HCT116 (cell line): ENCODE results near the gene OCSTAMP. TPM values are rescaled to one million over a fixed set of nuclear protein-coding genes. Genes with fewer than 3 reads are reported as not detected.

ENCODE experiments used
- ATAC-seq: fragments of 200-7000 bp; cut with Tn5 transposase; 2 replicates; pipeline ENCODE4 v1.9.1; 2020; ENCODE audit warnings: mild to moderate bottlenecking, moderate library complexity
- BruUV-seq: library from RNA; stranded (reverse); fragments of 400-500 nt; replicated peaks from 2 replicates; lab custom pipeline; 2021; lab: Mats Ljungman, UMichigan
- CTCF ChIA-PET: fragments of 300-600 bp; sonication (Branson Sonifier 250); formaldehyde crosslinking; loops from one replicate; lab custom pipeline; 2021; ENCODE audit warnings: antibody characterized with exemption; lab: Charles Lee
- POLR2A ChIA-PET: fragments of 300-600, 350-600 bp; sonication (Branson Sonifier 250); formaldehyde crosslinking; loops from one replicate; lab custom pipeline; 2021; ENCODE audit warnings: antibody characterized with exemption; lab: Charles Lee
- RAD21 ChIA-PET, 2 experiments: fragments of 300-600 bp; sonication (Branson Sonifier 250); formaldehyde crosslinking; loops; one replicate each; lab custom pipeline; 2023; ENCODE audit warnings: low total read pairs in 2 of 2; ENCODE audit not compliant: uncharacterized antibody in 2 of 2, unreplicated experiment in 2 of 2, low non-redundant PET in 1 of 2; lab: Charles Lee
- DNase-seq: peaks from one replicate; pipeline ENCODE4 v3.0.0-alpha.2; 2010; ENCODE audit warnings: low read depth, low spot score
- H2AFZ ChIP-seq: fragments of 200-600 bp; shearing (Covaris generic), sonication (generic); 2 replicates; pipeline ENCODE4 v1.6.1; 2017; ENCODE audit warnings: low read depth, mixed run types, mixed read lengths, antibody characterized with exemption, low read length; ENCODE audit not compliant: poor library complexity, severe bottlenecking
- H3K27ac ChIP-seq: 2 replicates; pipeline ENCODE4 v1.5.1; 2012; ENCODE audit warnings: low read depth, low read length
- H3K27me3 ChIP-seq: fragments of 200-600 bp; sonication (generic); 2 replicates; pipeline ENCODE4 v1.6.1; 2016; ENCODE audit warnings: mixed run types, low read length, mixed read lengths; ENCODE audit not compliant: insufficient read depth
- H3K36me3 ChIP-seq, 2 experiments: fragments of 200-500 bp in 1 of 2; fragments of 200-600 bp in 1 of 2; sonication (Bioruptor generic) in 1 of 2; sonication (generic) in 1 of 2; 2 replicates each; pipeline versions ENCODE4 v1.5.1 to v1.6.1; 2014 to 2016; ENCODE audit warnings: low read length in 2 of 2, inconsistent platforms in 1 of 2, mixed read lengths in 1 of 2, mixed run types in 1 of 2; ENCODE audit not compliant: insufficient read depth in 2 of 2, control insufficient read depth in 1 of 2
- H3K4me1 ChIP-seq, 2 experiments: fragments of 200-600 bp in 1 of 2; sonication (generic) in 1 of 2; 2 replicates each; pipeline versions ENCODE4 v1.5.1 to v1.6.1; 2012 to 2017; ENCODE audit warnings: low read length in 2 of 2, inconsistent platforms in 1 of 2, mild to moderate bottlenecking in 1 of 2, mixed read lengths in 1 of 2, mixed run types in 1 of 2, moderate library complexity in 1 of 2; ENCODE audit not compliant: insufficient read depth in 2 of 2, control insufficient read depth in 1 of 2
- H3K4me2 ChIP-seq: fragments of 200-600 bp; sonication (generic); 2 replicates; pipeline ENCODE4 v1.6.1; 2017; ENCODE audit warnings: mixed run types, low read length, mixed read lengths
- H3K4me3 ChIP-seq, 2 experiments: fragments of 200-600 bp in 1 of 2; sonication (generic) in 1 of 2; replicated peaks in 1 of 2; 2 replicates each; pipeline ENCODE4 v1.5.1; 2011 to 2016; ENCODE audit warnings: low read length in 2 of 2, control low read depth in 1 of 2, low read depth in 1 of 2, mild to moderate bottlenecking in 1 of 2, mixed read lengths in 1 of 2, mixed run types in 1 of 2
- H3K79me2 ChIP-seq: fragments of 200-600 bp; sonication (generic); 2 replicates; pipeline ENCODE4 v1.6.1; 2017; ENCODE audit warnings: mild to moderate bottlenecking, mixed run types, low read length, moderate library complexity, mixed read lengths; ENCODE audit not compliant: insufficient read depth
- H3K9ac ChIP-seq: fragments of 200-600 bp; sonication (generic); 2 replicates; pipeline ENCODE4 v1.6.1; 2016; ENCODE audit warnings: low read length, mixed read lengths
- H3K9me2 ChIP-seq: fragments of 200-600 bp; sonication (generic), shearing (Covaris generic); 2 replicates; pipeline ENCODE4 v1.6.1; 2017; ENCODE audit warnings: mixed run types, mild to moderate bottlenecking, moderate library complexity; ENCODE audit not compliant: insufficient read depth
- H3K9me3 ChIP-seq, 2 experiments: fragments of 200-500 bp in 1 of 2; fragments of 200-600 bp in 1 of 2; sonication (Bioruptor generic) in 1 of 2; sonication (generic) in 1 of 2; 2 replicates each; pipeline ENCODE4 v1.6.1; 2014 to 2017; ENCODE audit warnings: low read length in 2 of 2, mixed read lengths in 2 of 2, inconsistent platforms in 1 of 2, low read depth in 1 of 2, mild to moderate bottlenecking in 1 of 2, mixed run types in 1 of 2, moderate library complexity in 1 of 2; ENCODE audit not compliant: control insufficient read depth in 1 of 2, insufficient read depth in 1 of 2
- H4K20me1 ChIP-seq: fragments of 200-600 bp; sonication (generic), shearing (Covaris generic); 2 replicates; pipeline ENCODE4 v1.6.1; 2017; ENCODE audit warnings: mixed run types, mild to moderate bottlenecking, moderate library complexity; ENCODE audit not compliant: insufficient read depth
- CEBPB ChIP-seq: IDR thresholded peaks from 2 replicates; pipeline ENCODE4 v1.6.1; 2012; ENCODE audit warnings: low read depth
- CTCF ChIP-seq, 3 experiments: fragments of 200-600 bp in 1 of 3; sonication (generic) in 1 of 3; IDR thresholded peaks in 2 of 3; conservative IDR thresholded peaks in 1 of 3; 2 replicates each; pipeline ENCODE4 v1.5.1; 2012 to 2017; ENCODE audit warnings: low read depth in 2 of 3, low read length in 2 of 3, antibody characterized with exemption in 1 of 3, borderline replicate concordance in 1 of 3, control low read depth in 1 of 3, mild to moderate bottlenecking in 1 of 3, mixed read lengths in 1 of 3, mixed run types in 1 of 3, moderate library complexity in 1 of 3; ENCODE audit not compliant: insufficient read depth in 1 of 3
- FOSL1 ChIP-seq: IDR thresholded peaks from 2 replicates; pipeline ENCODE4 v1.6.1; 2012; ENCODE audit warnings: low read depth
- MAX ChIP-seq: IDR thresholded peaks from 2 replicates; pipeline ENCODE4 v1.6.1; 2012
- RAD21 ChIP-seq: IDR thresholded peaks from 2 replicates; pipeline ENCODE4 v1.6.1; 2012; ENCODE audit warnings: low read depth, mild to moderate bottlenecking
- SP1 ChIP-seq: IDR thresholded peaks from 2 replicates; pipeline ENCODE4 v1.6.1; 2012; ENCODE audit warnings: low read depth
- TCF7L2 ChIP-seq: IDR thresholded peaks from 2 replicates; pipeline ENCODE4 v1.7.0; 2011; ENCODE audit warnings: borderline replicate concordance, inconsistent platforms; ENCODE audit not compliant: insufficient read depth, insufficient read length; ENCODE audit errors: extremely low read depth
- YY1 ChIP-seq: IDR thresholded peaks from 2 replicates; pipeline ENCODE4 v1.6.1; 2011; ENCODE audit warnings: low read length, low read depth, moderate library complexity, mild to moderate bottlenecking; ENCODE audit not compliant: insufficient replicate concordance; ENCODE audit errors: extremely low read depth
- ZFX ChIP-seq: fragments of 450-650 bp; IDR thresholded peaks from 2 replicates; pipeline ENCODE4 v1.6.1; 2017
- intact Hi-C: fragments of 100-400 bp; cut with micrococcal nuclease; formaldehyde crosslinking; loops from 2 replicates; pipeline ENCODE4 v1.10.0; 2022
- total RNA-seq: library from RNA; stranded (reverse); gene quantifications from one replicate; pipeline ENCODE4 v1.2.1, GENCODE V29; 2021; ENCODE audit not compliant: unreplicated experiment

Gene OCSTAMP
- total RNA-seq, 1 experiment from 2014 or later = not detected

- no peak for TF ChIP-seq CTCF (IDR thresholded peaks at IDR 0.05 in 2 of 3, conservative IDR thresholded peaks at IDR 0.05 in 1 of 3; ENCODE audit: borderline replicate concordance in 1 of 3, insufficient read depth in 1 of 3, low read depth in 2 of 3, low read length in 2 of 3)
- TF ChIP-seq ZFX = no peak
Measured at GRCh38 chr20:46572790-46573189, 22.3 kb upstream of the OCSTAMP start (continued).

DNA sequence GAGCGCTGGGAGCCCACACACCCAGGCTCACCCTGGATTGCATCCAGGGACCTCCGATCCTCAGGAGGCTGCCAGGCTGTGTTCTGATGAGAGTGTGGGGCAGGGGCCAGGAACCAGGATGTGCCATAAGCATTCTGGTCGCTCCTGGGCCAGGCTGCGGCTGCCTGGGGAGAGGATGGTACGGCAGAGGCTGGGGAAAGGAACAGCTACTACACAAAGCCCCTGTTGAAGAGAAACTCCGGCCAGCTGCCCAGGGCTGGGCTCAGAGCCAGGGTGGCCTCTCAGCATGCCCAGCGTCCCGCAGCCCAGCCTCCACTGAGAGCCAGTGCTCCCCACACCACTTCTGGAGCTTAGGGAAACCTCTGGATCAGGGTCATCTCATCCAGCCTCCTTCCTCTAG lies 21.7 kb upstream of the OCSTAMP start:
- intact Hi-C loops = no loop called here
- H3K36me3 ChIP-seq = no peaks in the 10 kb centered on the region
- no peak for ATAC-seq
- H3K27me3 ChIP-seq = 0 out of 2 replicates have a peak, but pooled peaks cover 9% of the 10 kb centered on the region
- H3K4me2 ChIP-seq = no peak overlapping the region
- DNase-seq = no peak
- RAD21 ChIA-PET = no interaction called here
- BruUV-seq = no TSS peak
- H3K4me1 ChIP-seq = no peaks in the 10 kb centered on the region
- H2AFZ ChIP-seq = no peak overlapping the region
- no peaks in the 10 kb centered on the region for H4K20me1 ChIP-seq
- no peaks in the 10 kb centered on the region for H3K79me2 ChIP-seq
- TF ChIP-seq MAX (no peak), YY1 (no peak), RAD21 (no peak), SP1 (no peak), FOSL1 (no peak), CEBPB (no peak), TCF7L2 (no peak)
- H3K9me3 ChIP-seq = no peaks in the 10 kb centered on the region
- H3K9me2 ChIP-seq = no peaks in the 10 kb centered on the region
- H3K9ac ChIP-seq = no peak overlapping the region
- no peak overlapping the region for H3K27ac ChIP-seq
- POLR2A ChIA-PET = no interaction called here
- H3K4me3 ChIP-seq = no peak overlapping the region
- CTCF ChIA-PET = no interaction called here
